Measurements from ENCODE around the gene MIPEP.

MIPEP gene

DNA sequence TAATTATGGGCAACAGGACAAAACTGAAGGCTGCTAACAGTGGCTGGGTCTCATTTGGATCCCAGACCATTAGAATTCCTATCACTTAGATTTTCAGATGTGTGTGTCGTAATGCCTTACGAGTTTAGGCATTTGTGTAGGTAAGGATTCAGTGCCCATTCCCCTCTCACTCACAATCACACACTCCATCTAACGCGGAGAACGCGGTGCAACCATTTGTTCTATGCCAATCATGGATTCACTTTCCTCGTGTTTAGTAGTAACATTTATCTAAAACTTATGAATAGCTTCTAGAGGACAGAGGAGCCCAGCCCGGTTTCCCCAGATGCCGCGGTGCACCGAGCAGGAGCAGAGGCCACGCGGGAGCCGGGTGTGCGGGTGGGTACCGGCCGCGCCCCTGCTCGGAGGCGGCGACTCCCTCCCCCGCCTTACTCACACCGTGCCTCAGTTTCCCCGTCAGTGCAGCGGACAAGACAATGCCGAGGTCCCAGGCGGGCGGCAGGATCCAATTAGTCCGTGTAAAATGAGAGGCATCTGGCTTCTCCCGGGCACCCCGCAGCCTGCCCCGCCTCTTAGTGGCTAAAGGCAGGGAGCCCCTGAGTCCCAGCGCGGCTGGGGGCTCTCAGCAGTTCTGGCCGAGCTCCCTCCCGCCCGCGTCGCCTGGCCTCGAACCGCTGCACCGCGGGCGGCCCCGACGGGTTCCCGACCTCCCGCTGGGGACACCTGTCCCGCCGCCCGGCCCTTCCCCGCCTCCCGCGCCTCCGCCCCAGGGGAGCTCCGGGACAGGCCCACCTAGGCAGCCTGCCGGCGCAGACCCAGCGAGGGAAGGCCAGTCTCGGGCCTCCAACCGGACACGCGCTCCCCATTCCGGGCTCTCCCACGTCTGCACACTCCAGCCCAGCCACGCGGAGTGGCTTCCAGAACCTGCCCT lies 14.0 kb upstream of the MIPEP start (continued):
- TF ChIP-seq, protein P1, sequence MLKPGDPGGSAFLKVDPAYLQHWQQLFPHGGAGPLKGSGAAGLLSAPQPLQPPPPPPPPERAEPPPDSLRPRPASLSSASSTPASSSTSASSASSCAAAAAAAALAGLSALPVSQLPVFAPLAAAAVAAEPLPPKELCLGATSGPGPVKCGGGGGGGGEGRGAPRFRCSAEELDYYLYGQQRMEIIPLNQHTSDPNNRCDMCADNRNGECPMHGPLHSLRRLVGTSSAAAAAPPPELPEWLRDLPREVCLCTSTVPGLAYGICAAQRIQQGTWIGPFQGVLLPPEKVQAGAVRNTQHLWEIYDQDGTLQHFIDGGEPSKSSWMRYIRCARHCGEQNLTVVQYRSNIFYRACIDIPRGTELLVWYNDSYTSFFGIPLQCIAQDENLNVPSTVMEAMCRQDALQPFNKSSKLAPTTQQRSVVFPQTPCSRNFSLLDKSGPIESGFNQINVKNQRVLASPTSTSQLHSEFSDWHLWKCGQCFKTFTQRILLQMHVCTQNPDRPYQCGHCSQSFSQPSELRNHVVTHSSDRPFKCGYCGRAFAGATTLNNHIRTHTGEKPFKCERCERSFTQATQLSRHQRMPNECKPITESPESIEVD (tag by site-specific recombination; IDR thresholded peaks at IDR 0.05), result no peak
- TF ChIP-seq ZSCAN18 (tag by site-specific recombination; IDR thresholded peaks at IDR 0.05), result no peak
- no peak for TF ChIP-seq ZBTB10 (tag by site-specific recombination; IDR thresholded peaks at IDR 0.05)

DNA sequence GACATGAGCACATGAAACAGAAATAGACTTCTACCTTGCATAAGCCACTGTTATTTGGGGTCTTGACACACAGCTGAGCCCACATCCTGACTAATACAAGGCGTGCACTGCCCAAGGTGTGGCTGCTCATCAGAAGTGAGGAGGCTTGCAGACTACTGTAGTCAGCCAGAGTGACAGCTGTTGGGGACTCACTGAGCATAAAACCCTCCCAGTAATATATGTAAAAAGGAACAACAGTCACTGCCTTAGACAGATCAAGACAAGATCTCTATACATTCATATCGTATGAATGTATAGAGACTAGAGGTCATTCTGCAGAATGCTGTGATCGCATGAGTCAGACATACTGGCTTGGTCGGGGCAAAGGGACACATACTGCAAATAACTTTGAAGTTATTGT lies 12.2 kb upstream of the MIPEP start:
- TF ChIP-seq ZNF596 (tag by site-specific recombination; IDR thresholded peaks at IDR 0.05) (no peak), KLF10 (tag by site-specific recombination; IDR thresholded peaks at IDR 0.05) (no peak), GLI4 (tag by site-specific recombination; IDR thresholded peaks at IDR 0.05) (no peak), ZBTB1 (tag by site-specific recombination; IDR thresholded peaks at IDR 0.05) (no peak), SP7 (tag by site-specific recombination; IDR thresholded peaks at IDR 0.05) (no peak), ZNF776 (tag by site-specific recombination; IDR thresholded peaks at IDR 0.05; ENCODE audit: borderline replicate concordance) (no peak), SP3 (tag by site-specific recombination; IDR thresholded peaks at IDR 0.05) (no peak), ZNF138 (tag by site-specific recombination; IDR thresholded peaks at IDR 0.05; ENCODE audit: borderline replicate concordance) (no peak), ZNF19 (tag by site-specific recombination; IDR thresholded peaks at IDR 0.05; ENCODE audit: low read depth) (no peak)
- Histone ChIP-seq H3K36me3 (ENCODE audit: control insufficient read depth in 2 of 2, insufficient read depth in 1 of 2, low read length in 2 of 2) (no peaks in the 10 kb centered on the region), H3K4me1 (ENCODE audit: control insufficient read depth, insufficient read depth, low read length) (no peaks in the 10 kb centered on the region), H3K27ac (ENCODE audit: extremely low read depth, low read depth, low read length) (no peak overlapping the region), H3K9me3 (ENCODE audit: control insufficient read depth, insufficient read depth, low read depth, low read length) (no peaks in the 10 kb centered on the region), H3K4me3 (ENCODE audit: low read depth, low read length) (no peak overlapping the region)
- POLR2A ChIA-PET, result no interaction called here
- CTCF ChIA-PET, result interaction anchor here (0.7 kb wide), 1 partner anchor 429 kb away, joined by 4 read pairs; no protein-coding TSS in a partner anchor

- Histone ChIP-seq H3K36me3 (ENCODE audit: control insufficient read depth in 2 of 2, insufficient read depth in 1 of 2, low read length in 2 of 2) (no peaks in the 10 kb centered on the region), H3K4me1 (ENCODE audit: control insufficient read depth, insufficient read depth, low read length) (no peaks in the 10 kb centered on the region), H3K9me3 (ENCODE audit: control insufficient read depth, insufficient read depth, low read depth, low read length) (no peaks in the 10 kb centered on the region), H3K27ac (ENCODE audit: extremely low read depth, low read depth, low read length) (no peak overlapping the region), H3K4me3 (ENCODE audit: low read depth, low read length) (no peak overlapping the region)
- TF ChIP-seq EGR2 (tag by site-specific recombination; IDR thresholded peaks at IDR 0.05; ENCODE audit: low read depth) (no peak), REPIN1 (tag by site-specific recombination; IDR thresholded peaks at IDR 0.05; ENCODE audit: low read depth) (no peak), HOXD13 (CRISPR knock-in tag; IDR thresholded peaks at IDR 0.05; ENCODE audit: borderline replicate concordance) (no peak), ZNF624 (tag by site-specific recombination; IDR thresholded peaks at IDR 0.05) (no peak)
- ChIA-PET CTCF (interaction anchor here (0.6 to 2.0 kb wide), 7 partner anchors 10 to 438 kb away, joined by 3 to 9 read pairs (median 4); partner anchors contain the start of gene MIPEP), POLR2A (no interaction called here)
Observed at GRCh38 chr13:23899555-23899954, 10.4 kb upstream of the MIPEP start.

Data from HEK293 (cell line).